Ovary (tissue), 9 donors: Measurements from ENCODE around the gene CRISPLD2. TPM values are rescaled to one million over a fixed set of nuclear protein-coding genes. Genes with fewer than 3 reads are reported as not detected.

Experiments
- DNase-seq, 5 donors: peaks; one replicate each; pipeline ENCODE4 v3.0.0-alpha.2; 2019 to 2020
- H3K27ac ChIP-seq, 2 donors: fragments of 200-600 bp; one replicate each; pipeline versions ENCODE4 v1.5.1 to v1.8.0; 2019 to 2022
- H3K27me3 ChIP-seq: fragments of 200-600 bp; one replicate; pipeline ENCODE4 v1.8.0; 2022
- H3K36me3 ChIP-seq: fragments of 200-600 bp; sonication (generic); one replicate; pipeline ENCODE4 v1.5.1; 2019
- H3K4me1 ChIP-seq: one replicate; pipeline ENCODE4 v1.8.1; 2013; ENCODE audit warnings: mild to moderate bottlenecking, moderate library complexity; ENCODE audit not compliant: insufficient read depth
- H3K4me3 ChIP-seq: fragments of 200-600 bp; sonication (generic); one replicate; pipeline ENCODE4 v1.5.1; 2017
- H3K9me3 ChIP-seq, 2 donors: fragments of 200-600 bp in 1 of 2; sonication (generic) in 1 of 2; one replicate each; pipeline versions ENCODE4 v1.5.1 to v1.8.1; 2013 to 2019; ENCODE audit warnings: mild to moderate bottlenecking in 1 of 2, moderate library complexity in 1 of 2
- CTCF ChIP-seq, 3 donors: fragments of 450-650 bp in 2 of 3; fragments of 200-600 bp in 1 of 3; IDR thresholded peaks; one replicate each; pipeline versions ENCODE4 v1.5.1 to v1.8.0; 2016 to 2022; ENCODE audit warnings: antibody characterized with exemption in 3 of 3, mild to moderate bottlenecking in 1 of 3
- EP300 ChIP-seq: sonication (generic); formaldehyde crosslinking; IDR thresholded peaks from one replicate; pipeline ENCODE4 v1.6.1; 2017; ENCODE audit warnings: antibody characterized with exemption
- POLR2A ChIP-seq: fragments of 450-650 bp; IDR thresholded peaks from one replicate; pipeline ENCODE4 v1.6.1; 2017; ENCODE audit warnings: antibody characterized with exemption, mild to moderate bottlenecking, moderate library complexity
- WGBS, 3 donors: extraction: QIAGEN DNeasy Blood & Tissue Kit in 1 of 3; methylation state at CpG; one replicate each; pipeline versions ENCODE4 v1.1.5 to v1.1.7; 2013 to 2017; 5-methylcytosine and 5-hydroxymethylcytosine counted together
- intact Hi-C, 4 donors: fragments of 100-400 bp; cut with DNase I; formaldehyde crosslinking; loops; one replicate each; pipeline versions ENCODE4 v1.11.0 to v1.15.1; 2022 to 2023
- polyA plus RNA-seq, 2 donors: library from polyadenylated mRNA; stranded (reverse); fragments of 200-250 nt in 1 of 2; fragments of 350-450 nt in 1 of 2; fragmentation: Illumina TruSeq in 1 of 2; extraction: RNeasy Lipid Tissue Mini Kit (QIAGEN cat#74804) in 1 of 2; gene quantifications; one replicate each; pipeline ENCODE4 v1.2.3, GENCODE V29; 2013 to 2014
- total RNA-seq, 7 donors: library from RNA; depleted of rRNA in 2 of 7; stranded (reverse); fragments of >200 nt in 2 of 7; fragmentation: NEBNext Ultra II Directional in 3 of 7; extraction: Animal tissue kit (Norgen Biotek cat#: 25700) in 3 of 7; gene quantifications; one replicate each; pipeline versions ENCODE4 v1.1.0 to v1.2.4, GENCODE V29; 2016 to 2023
- donor health status: DM: no; HTN: no; CAD: no; lungs with moderate emphysema.
- donor health status: DM: no; HTN: no; CAD: no.
- donor health status: Bipolar disorder and iron deficiency.
- donor health status: DM: yes; HTN: yes; CAD: no.
- donor health status: DM: no; HTN: no; CAD: no.
- donor health status: DM: yes; HTN: yes; CAD: no.

The CRISPLD2 gene
- total and polyA plus RNA-seq, 9 donors: 53.2 to 333 (median 111) TPM

- intact Hi-C loops: no loop called here
- Histone ChIP-seq H3K27me3 (no peaks in the 10 kb centered on the region), H3K4me1 (peaks cover 5% of the 10 kb centered on the region), H3K27ac (no peak overlapping the region), H3K9me3 (no peaks in the 10 kb centered on the region), H3K4me3 (no peak overlapping the region), H3K36me3 (no peaks in the 10 kb centered on the region)
- TF ChIP-seq CTCF (IDR thresholded peaks at IDR 0.05): no peak
- no peak for TF ChIP-seq EP300
- no peak for TF ChIP-seq POLR2A
- WGBS, 3 donors: 90 to 96% (median 95%) methylated on average over 10 of the region's 10 CpGs
- peak in 1 of 5 donors; percentile 12 for DNase-seq
These were observed 2.6 kb upstream of the CRISPLD2 start for GRCh38 chr16:84817206-84817605.

GRCh38 chr16:84817613-84818012 lies 2.2 kb upstream of the CRISPLD2 start:
- Histone ChIP-seq H3K27me3 (no peaks in the 10 kb centered on the region), H3K4me3 (no peak overlapping the region), H3K4me1 (peaks cover 6% of the 10 kb centered on the region), H3K36me3 (no peaks in the 10 kb centered on the region), H3K9me3 (no peaks in the 10 kb centered on the region), H3K27ac (no peak overlapping the region)
- DNase-seq: peak in 1 of 5 donors; percentile 7
- 66 to 93% (median 81%) methylated on average over 2 of the region's 2 CpGs for WGBS, 3 donors
- intact Hi-C loops: no loop called here
- TF ChIP-seq POLR2A (no peak), EP300 (no peak), CTCF (IDR thresholded peaks at IDR 0.05) (no peak)

GRCh38 chr16:84818133-84818532 lies 1.7 kb upstream of the CRISPLD2 start:
- Histone ChIP-seq H3K27me3 (no peaks in the 10 kb centered on the region), H3K9me3 (no peaks in the 10 kb centered on the region), H3K4me1 (peaks cover 6% of the 10 kb centered on the region), H3K27ac (no peak overlapping the region), H3K4me3 (no peak overlapping the region), H3K36me3 (no peaks in the 10 kb centered on the region)
- 84 to 93% (median 92%) methylated on average over 2 of the region's 2 CpGs for WGBS, 3 donors
- intact Hi-C loops: no loop called here
- TF ChIP-seq CTCF (IDR thresholded peaks at IDR 0.05) (no peak), EP300 (no peak), POLR2A (no peak)
- DNase-seq: peak in 1 of 5 donors; percentile 6

- Histone ChIP-seq H3K27me3 (no peaks in the 10 kb centered on the region), H3K9me3 (no peaks in the 10 kb centered on the region), H3K27ac (no peak overlapping the region), H3K36me3 (no peaks in the 10 kb centered on the region), H3K4me1 (peaks cover 9% of the 10 kb centered on the region), H3K4me3 (no peak overlapping the region)
- TF ChIP-seq POLR2A (no peak), CTCF (IDR thresholded peaks at IDR 0.05) (no peak), EP300 (no peak)
- WGBS, 3 donors: 73 to 76% (median 73%) methylated on average over 29 of the region's 29 CpGs
- intact Hi-C loops: no loop called here
- DNase-seq: no peak
These were observed 669 bp upstream of the CRISPLD2 start for GRCh38 chr16:84818989-84819643.
